Peyer's patch (tissue), 4 donors: ENCODE data around the gene ELF1.

Experiments used
- POLR2A ChIP-seq, 2 donors: fragments of 450-650 bp; IDR thresholded peaks; one replicate each; pipeline ENCODE4 v1.5.1; 2017; ENCODE audit warnings: antibody characterized with exemption in 2 of 2, mild to moderate bottlenecking in 2 of 2, moderate library complexity in 2 of 2
- TF ChIP-seq, protein P1 (sequence below), 6 experiments: fragments of 450-650 bp in 4 of 6; fragments of 200-600 bp in 2 of 6; sonication (generic) in 1 of 6; IDR thresholded peaks; one replicate each; pipeline ENCODE4 v1.5.1; 2017 to 2019; ENCODE audit warnings: antibody characterized with exemption in 6 of 6, mild to moderate bottlenecking in 3 of 6, moderate library complexity in 1 of 6

- no peak for TF ChIP-seq POLR2A (IDR thresholded peaks at IDR 0.05)
- TF ChIP-seq, protein P1, sequence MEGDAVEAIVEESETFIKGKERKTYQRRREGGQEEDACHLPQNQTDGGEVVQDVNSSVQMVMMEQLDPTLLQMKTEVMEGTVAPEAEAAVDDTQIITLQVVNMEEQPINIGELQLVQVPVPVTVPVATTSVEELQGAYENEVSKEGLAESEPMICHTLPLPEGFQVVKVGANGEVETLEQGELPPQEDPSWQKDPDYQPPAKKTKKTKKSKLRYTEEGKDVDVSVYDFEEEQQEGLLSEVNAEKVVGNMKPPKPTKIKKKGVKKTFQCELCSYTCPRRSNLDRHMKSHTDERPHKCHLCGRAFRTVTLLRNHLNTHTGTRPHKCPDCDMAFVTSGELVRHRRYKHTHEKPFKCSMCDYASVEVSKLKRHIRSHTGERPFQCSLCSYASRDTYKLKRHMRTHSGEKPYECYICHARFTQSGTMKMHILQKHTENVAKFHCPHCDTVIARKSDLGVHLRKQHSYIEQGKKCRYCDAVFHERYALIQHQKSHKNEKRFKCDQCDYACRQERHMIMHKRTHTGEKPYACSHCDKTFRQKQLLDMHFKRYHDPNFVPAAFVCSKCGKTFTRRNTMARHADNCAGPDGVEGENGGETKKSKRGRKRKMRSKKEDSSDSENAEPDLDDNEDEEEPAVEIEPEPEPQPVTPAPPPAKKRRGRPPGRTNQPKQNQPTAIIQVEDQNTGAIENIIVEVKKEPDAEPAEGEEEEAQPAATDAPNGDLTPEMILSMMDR (IDR thresholded peaks at IDR 0.05) = no peak
Observed at GRCh38 chr13:40910324-40911050, 108.6 kb downstream of the ELF1 start.
